Prostate gland (tissue), 2 donors: ENCODE measurements around the gene RASGRF2.

Experiments used
- POLR2A ChIP-seq: fragments of 450-650 bp; IDR thresholded peaks from one replicate; pipeline ENCODE4 v1.6.1; 2016; ENCODE audit warnings: antibody characterized with exemption, mild to moderate bottlenecking
- TF ChIP-seq, protein P1 (sequence below), 4 experiments: fragments of 200-600 bp in 2 of 4; fragments of 450-650 bp in 2 of 4; sonication (generic) in 2 of 4; IDR thresholded peaks; 1 replicate in 3 of 4; 2 replicates in 1 of 4; pipeline ENCODE4 v1.5.1; 2016 to 2019; ENCODE audit warnings: antibody characterized with exemption in 4 of 4, mild to moderate bottlenecking in 2 of 4, moderate library complexity in 2 of 4

- TF ChIP-seq, protein P1, sequence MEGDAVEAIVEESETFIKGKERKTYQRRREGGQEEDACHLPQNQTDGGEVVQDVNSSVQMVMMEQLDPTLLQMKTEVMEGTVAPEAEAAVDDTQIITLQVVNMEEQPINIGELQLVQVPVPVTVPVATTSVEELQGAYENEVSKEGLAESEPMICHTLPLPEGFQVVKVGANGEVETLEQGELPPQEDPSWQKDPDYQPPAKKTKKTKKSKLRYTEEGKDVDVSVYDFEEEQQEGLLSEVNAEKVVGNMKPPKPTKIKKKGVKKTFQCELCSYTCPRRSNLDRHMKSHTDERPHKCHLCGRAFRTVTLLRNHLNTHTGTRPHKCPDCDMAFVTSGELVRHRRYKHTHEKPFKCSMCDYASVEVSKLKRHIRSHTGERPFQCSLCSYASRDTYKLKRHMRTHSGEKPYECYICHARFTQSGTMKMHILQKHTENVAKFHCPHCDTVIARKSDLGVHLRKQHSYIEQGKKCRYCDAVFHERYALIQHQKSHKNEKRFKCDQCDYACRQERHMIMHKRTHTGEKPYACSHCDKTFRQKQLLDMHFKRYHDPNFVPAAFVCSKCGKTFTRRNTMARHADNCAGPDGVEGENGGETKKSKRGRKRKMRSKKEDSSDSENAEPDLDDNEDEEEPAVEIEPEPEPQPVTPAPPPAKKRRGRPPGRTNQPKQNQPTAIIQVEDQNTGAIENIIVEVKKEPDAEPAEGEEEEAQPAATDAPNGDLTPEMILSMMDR (IDR thresholded peaks at IDR 0.05): no peak
- no peak for TF ChIP-seq POLR2A
Measured at GRCh38 chr5:80982093-80982492, 21.9 kb downstream of the RASGRF2 start.
